Loucy (cell line): ENCODE results near the gene LCK.

Experiments
- H2AFZ ChIP-seq: fragments of 200-600 bp; sonication (generic); 2 replicates; pipeline ENCODE4 v1.6.0; 2016; ENCODE audit warnings: antibody characterized with exemption, mild to moderate bottlenecking, low read length, moderate library complexity
- H3F3A ChIP-seq: fragments of 200-600 bp; 2 replicates; pipeline ENCODE4 v1.6.0; 2016; ENCODE audit warnings: antibody characterized with exemption, low read depth, mild to moderate bottlenecking
- H3K27me3 ChIP-seq: fragments of 200-600 bp; sonication (generic); 2 replicates; pipeline ENCODE4 v1.6.1; 2014; ENCODE audit warnings: low read length, mild to moderate bottlenecking; ENCODE audit not compliant: insufficient read depth, poor library complexity, severe bottlenecking
- H3K36me3 ChIP-seq: fragments of 200-600 bp; sonication (generic); 2 replicates; pipeline ENCODE4 v1.6.1; 2016; ENCODE audit warnings: low read length; ENCODE audit not compliant: insufficient read depth
- H3K4me1 ChIP-seq: fragments of 200-600 bp; sonication (generic); 2 replicates; pipeline ENCODE4 v1.5.1; 2014; ENCODE audit warnings: low read length, mild to moderate bottlenecking; ENCODE audit not compliant: insufficient read depth, poor library complexity, severe bottlenecking
- H3K4me2 ChIP-seq: fragments of 200-600 bp; sonication (generic); 2 replicates; pipeline ENCODE4 v1.6.0; 2014; ENCODE audit warnings: antibody characterized with exemption, low read length, low read depth, mild to moderate bottlenecking; ENCODE audit not compliant: poor library complexity, severe bottlenecking
- H3K4me3 ChIP-seq: fragments of 200-600 bp; sonication (generic); 2 replicates; pipeline ENCODE4 v1.5.1; 2014; ENCODE audit warnings: low read length, mild to moderate bottlenecking, mixed read lengths; ENCODE audit not compliant: poor library complexity, severe bottlenecking
- H3K79me2 ChIP-seq: fragments of 200-600 bp; sonication (generic); 2 replicates; pipeline ENCODE4 v1.6.1; 2014; ENCODE audit warnings: low read length; ENCODE audit not compliant: insufficient read depth
- H3K9ac ChIP-seq: fragments of 200-600 bp; sonication (generic); 2 replicates; pipeline ENCODE4 v1.6.0; 2014; ENCODE audit warnings: mild to moderate bottlenecking, low read depth, low read length, moderate library complexity; ENCODE audit not compliant: poor library complexity, severe bottlenecking
- H3K9me2 ChIP-seq: fragments of 200-600 bp; sonication (generic); replicated peaks from 2 replicates; pipeline ENCODE4 v1.6.1; 2016; ENCODE audit warnings: low read depth, low read length, mixed read lengths
- H3K9me3 ChIP-seq: fragments of 200-600 bp; sonication (generic); 2 replicates; pipeline ENCODE4 v1.6.1; 2014; ENCODE audit warnings: mild to moderate bottlenecking, antibody characterized with exemption, low read length, low read depth; ENCODE audit not compliant: insufficient read depth
- H4K20me1 ChIP-seq: fragments of 200-600 bp; sonication (generic); 2 replicates; pipeline ENCODE4 v1.6.0; 2014; ENCODE audit warnings: antibody characterized with exemption, low read length, mild to moderate bottlenecking; ENCODE audit not compliant: insufficient read depth, poor library complexity, severe bottlenecking
- EZH2phosphoT487 ChIP-seq: fragments of 200-600 bp; IDR thresholded peaks from 2 replicates; pipeline ENCODE4 v1.6.1; 2018; ENCODE audit warnings: antibody characterized with exemption, mild to moderate bottlenecking, moderate library complexity, borderline replicate concordance
- TF ChIP-seq, protein P1 (sequence below): fragments of 200-600 bp; sonication (generic); conservative IDR thresholded peaks from 2 replicates; pipeline ENCODE4 v1.5.1; 2014; ENCODE audit warnings: mild to moderate bottlenecking, antibody characterized with exemption, low read length

LCK gene

DNA sequence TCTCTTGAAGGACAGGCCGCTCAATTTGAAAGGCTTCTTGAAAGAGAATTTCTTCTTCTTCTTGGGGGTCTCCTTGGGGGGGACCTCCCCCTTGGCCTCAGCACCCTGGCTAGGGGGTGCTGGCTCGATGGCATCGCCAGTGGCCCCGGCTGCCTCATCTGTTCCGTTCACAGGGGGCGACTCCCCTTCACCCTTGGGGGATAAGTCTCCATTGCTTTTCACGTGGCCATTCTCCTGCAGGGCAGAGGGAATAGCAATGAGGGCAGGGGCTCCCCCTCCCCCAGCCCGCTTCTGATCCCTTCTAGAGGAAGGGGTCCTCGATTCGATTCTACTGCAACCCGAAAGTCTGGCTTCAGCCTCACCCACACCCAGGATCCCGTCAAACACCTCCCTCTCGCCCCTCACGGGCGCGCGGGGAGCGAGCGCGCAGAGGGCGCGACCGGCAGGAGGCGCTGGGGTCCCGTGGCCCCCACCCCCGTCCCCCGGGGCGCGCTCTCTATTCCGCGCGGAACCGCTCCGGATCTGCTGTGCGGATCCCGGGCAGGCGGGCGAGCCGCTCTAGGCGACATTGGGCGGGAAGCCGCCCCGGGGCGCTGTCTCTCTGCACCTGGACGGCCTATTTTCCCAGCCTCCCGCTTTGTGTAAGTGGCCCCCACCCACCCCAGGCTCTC is 83.9 kb downstream of the LCK start:
- H3K9me2 ChIP-seq: no peaks in the 10 kb centered on the region
- H3F3A ChIP-seq: no peaks in the 10 kb centered on the region; the same call in 1 of the 2 replicates
- no peak for TF ChIP-seq EZH2phosphoT487
- TF ChIP-seq, protein P1, sequence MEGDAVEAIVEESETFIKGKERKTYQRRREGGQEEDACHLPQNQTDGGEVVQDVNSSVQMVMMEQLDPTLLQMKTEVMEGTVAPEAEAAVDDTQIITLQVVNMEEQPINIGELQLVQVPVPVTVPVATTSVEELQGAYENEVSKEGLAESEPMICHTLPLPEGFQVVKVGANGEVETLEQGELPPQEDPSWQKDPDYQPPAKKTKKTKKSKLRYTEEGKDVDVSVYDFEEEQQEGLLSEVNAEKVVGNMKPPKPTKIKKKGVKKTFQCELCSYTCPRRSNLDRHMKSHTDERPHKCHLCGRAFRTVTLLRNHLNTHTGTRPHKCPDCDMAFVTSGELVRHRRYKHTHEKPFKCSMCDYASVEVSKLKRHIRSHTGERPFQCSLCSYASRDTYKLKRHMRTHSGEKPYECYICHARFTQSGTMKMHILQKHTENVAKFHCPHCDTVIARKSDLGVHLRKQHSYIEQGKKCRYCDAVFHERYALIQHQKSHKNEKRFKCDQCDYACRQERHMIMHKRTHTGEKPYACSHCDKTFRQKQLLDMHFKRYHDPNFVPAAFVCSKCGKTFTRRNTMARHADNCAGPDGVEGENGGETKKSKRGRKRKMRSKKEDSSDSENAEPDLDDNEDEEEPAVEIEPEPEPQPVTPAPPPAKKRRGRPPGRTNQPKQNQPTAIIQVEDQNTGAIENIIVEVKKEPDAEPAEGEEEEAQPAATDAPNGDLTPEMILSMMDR: peak; percentile 78
- peaks cover 46% of the 10 kb centered on the region for H4K20me1 ChIP-seq
- H3K79me2 ChIP-seq: peaks cover 38% of the 10 kb centered on the region
- H3K36me3 ChIP-seq: peaks cover 42% of the 10 kb centered on the region; the same call in 1 of the 2 replicates
- peak overlapping the region; percentile 78 for H3K4me3 ChIP-seq
- H3K4me1 ChIP-seq: peaks cover 27% of the 10 kb centered on the region
- H3K4me2 ChIP-seq: peak overlapping the region; percentile 75
- no peaks in the 10 kb centered on the region for H3K27me3 ChIP-seq
- no peaks in the 10 kb centered on the region for H3K9me3 ChIP-seq
- no peak overlapping the region for H2AFZ ChIP-seq
- peak overlapping the region; percentile 75 for H3K9ac ChIP-seq

DNA sequence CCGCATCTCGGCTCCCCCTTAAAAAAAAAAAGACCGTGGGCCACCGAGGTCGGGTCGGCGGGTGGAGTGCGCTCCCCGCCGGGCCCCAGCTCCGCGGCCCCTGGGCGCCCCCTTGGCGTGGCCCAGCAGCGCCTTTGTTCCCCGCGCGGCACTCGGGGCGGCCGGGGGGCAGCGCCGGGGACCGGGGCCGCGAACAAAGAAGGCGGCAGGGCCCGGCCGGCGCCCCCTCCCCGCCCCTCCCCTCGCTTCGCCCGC is 84.4 kb downstream of the LCK start:
- Histone ChIP-seq H3K9ac (peak overlapping the region; percentile 75), H3K9me3 (no peaks in the 10 kb centered on the region), H3K79me2 (peaks cover 38% of the 10 kb centered on the region), H3K36me3 (peaks cover 37% of the 10 kb centered on the region; the same call in 1 of the 2 replicates), H3K9me2 (no peaks in the 10 kb centered on the region), H3K4me1 (peaks cover 27% of the 10 kb centered on the region), H2AFZ (no peak overlapping the region), H3K4me2 (peak overlapping the region; percentile 75), H3F3A (no peaks in the 10 kb centered on the region; the same call in 1 of the 2 replicates), H3K4me3 (peak overlapping the region; percentile 78), H4K20me1 (peaks cover 44% of the 10 kb centered on the region), H3K27me3 (no peaks in the 10 kb centered on the region)
- TF ChIP-seq, protein P1: no peak
- no peak for TF ChIP-seq EZH2phosphoT487
